Measurements from ENCODE around the gene COMMD1.

Gene COMMD1

DNA sequence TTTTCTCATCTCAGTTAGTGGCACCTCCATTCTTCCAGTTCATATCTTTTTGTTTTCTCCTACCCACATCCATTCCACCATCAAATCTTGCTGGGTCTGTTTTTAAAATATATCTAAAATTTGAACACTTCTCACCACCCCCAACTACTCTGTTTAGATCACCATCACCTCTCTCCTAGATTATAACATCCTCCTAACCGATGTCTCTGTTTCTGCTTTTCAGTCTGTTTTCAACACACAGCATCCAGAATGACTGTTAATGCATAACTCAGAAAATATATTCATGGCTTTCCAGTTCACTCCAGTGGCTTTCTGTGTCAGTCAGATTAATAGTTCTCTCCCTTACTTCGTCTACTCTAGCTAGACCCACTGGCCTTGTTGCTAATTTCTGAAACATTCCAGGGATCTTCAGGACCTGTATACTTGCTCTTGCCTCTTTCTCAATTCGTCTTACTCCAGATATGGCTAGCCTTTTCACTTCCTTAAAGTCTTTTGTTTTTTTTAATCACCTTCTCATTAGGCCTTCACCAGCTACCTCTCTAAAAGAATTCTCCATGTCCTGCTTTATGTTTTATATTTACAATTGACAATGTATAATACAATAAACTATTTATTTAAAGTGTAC is 105.3 kb downstream of the COMMD1 start:
- no peak overlapping the region for H3K4me3 ChIP-seq (ENCODE audit: low read depth, low read length)
- TF ChIP-seq, protein P1, sequence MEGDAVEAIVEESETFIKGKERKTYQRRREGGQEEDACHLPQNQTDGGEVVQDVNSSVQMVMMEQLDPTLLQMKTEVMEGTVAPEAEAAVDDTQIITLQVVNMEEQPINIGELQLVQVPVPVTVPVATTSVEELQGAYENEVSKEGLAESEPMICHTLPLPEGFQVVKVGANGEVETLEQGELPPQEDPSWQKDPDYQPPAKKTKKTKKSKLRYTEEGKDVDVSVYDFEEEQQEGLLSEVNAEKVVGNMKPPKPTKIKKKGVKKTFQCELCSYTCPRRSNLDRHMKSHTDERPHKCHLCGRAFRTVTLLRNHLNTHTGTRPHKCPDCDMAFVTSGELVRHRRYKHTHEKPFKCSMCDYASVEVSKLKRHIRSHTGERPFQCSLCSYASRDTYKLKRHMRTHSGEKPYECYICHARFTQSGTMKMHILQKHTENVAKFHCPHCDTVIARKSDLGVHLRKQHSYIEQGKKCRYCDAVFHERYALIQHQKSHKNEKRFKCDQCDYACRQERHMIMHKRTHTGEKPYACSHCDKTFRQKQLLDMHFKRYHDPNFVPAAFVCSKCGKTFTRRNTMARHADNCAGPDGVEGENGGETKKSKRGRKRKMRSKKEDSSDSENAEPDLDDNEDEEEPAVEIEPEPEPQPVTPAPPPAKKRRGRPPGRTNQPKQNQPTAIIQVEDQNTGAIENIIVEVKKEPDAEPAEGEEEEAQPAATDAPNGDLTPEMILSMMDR (IDR thresholded peaks at IDR 0.05; ENCODE audit: low read depth, low read length), result no peak

- TF ChIP-seq, protein P1 (IDR thresholded peaks at IDR 0.05; ENCODE audit: low read depth, low read length), result no peak
- no peak overlapping the region for H3K4me3 ChIP-seq (ENCODE audit: low read depth, low read length)
These were observed 108.2 kb downstream of the COMMD1 start for GRCh38 chr2:62013641-62014040.

DNA sequence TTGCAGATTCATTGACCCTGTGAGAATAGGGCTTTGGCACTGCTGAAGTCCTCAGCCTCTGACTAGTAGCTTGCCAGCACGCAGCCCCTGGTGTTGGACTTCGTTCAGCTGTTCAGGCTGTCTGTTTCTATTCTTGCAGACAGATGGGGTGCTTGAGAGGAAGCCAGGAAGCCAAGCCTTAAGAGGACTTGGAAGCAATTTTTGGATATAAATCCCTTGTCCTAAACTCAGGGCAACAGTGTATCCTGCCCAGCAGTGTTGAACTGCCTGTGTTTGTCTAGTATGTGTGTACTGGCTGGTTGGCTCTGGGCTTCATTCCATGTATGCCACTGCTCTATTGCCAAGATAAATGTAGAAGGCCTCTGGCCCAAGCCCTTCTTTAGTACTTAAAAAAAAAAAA is 108.6 kb downstream of the COMMD1 start:
- TF ChIP-seq, protein P1 (IDR thresholded peaks at IDR 0.05; ENCODE audit: low read depth, low read length), result no peak
- no peak overlapping the region for H3K4me3 ChIP-seq (ENCODE audit: low read depth, low read length)

- TF ChIP-seq, protein P1 (IDR thresholded peaks at IDR 0.05; ENCODE audit: low read depth, low read length), result no peak
- no peak overlapping the region for H3K4me3 ChIP-seq (ENCODE audit: low read depth, low read length)
These were observed 111.5 kb downstream of the COMMD1 start for GRCh38 chr2:62016957-62017356.

DNA sequence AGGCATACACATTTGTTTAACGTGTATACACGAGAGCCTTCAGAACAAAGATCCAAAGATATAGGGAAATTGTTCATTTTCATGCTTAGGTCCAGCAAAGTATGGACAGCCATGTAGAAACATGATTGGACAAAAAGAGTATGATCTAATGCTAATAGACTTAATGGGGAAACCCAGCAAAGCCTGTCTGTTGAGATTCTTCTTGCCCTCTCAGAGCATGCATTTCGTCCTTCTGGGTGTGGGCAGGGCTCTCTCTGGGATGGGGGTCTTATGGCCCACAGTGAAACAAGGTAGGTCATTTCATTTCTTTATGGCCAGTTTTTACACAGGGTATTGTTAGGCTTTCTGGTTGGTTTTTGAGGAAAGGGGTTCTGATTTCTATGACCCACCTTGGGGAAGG is 124.4 kb downstream of the COMMD1 start:
- TF ChIP-seq, protein P1 (IDR thresholded peaks at IDR 0.05; ENCODE audit: low read depth, low read length), result no peak

DNA sequence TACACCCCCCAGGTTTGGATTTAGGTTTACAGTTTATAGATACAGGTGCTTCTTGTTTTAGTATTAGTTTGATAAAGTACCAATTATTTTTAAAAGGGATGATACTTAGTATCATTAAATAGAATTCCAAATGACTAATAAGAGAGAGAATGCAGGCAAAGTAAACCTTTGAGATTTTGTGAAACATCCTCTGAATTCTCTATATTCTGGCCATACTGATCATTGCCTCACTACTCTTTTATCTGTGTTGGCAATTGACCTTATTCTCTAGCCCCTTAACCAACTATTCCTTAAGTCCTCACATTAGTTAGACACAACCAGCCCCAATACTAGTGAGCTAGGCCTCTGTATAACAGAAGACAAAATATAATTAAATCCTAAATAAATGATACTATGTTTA is 125.4 kb downstream of the COMMD1 start:
- H3K4me3 ChIP-seq (ENCODE audit: low read depth, low read length), result no peak overlapping the region
- TF ChIP-seq, protein P1 (IDR thresholded peaks at IDR 0.05; ENCODE audit: low read depth, low read length), result no peak

More for the DNA sequence above, 124.4 kb downstream of the COMMD1 start:
- H3K4me3 ChIP-seq (ENCODE audit: low read depth, low read length), result no peak overlapping the region

DNA sequence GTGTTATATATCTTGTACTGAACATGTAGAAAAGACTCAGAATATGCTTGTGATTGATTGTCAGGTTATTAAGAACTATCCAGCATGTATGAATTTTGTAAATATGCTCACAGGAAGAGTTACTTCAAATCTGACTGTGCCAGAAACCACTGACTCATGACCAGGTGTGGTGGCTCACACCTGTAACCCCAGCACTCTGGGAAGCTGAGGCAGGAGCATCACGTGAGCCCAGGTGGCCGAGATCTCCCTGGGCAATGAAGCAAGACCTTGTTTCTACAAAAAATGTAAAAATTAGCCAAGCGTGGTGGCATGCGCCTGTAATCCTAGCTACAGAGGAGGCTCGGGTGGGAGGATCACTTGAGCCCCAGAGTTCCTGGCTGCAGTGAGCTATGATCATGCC is 126.6 kb downstream of the COMMD1 start:
- TF ChIP-seq, protein P1 (IDR thresholded peaks at IDR 0.05; ENCODE audit: low read depth, low read length), result no peak
- H3K4me3 ChIP-seq (ENCODE audit: low read depth, low read length), result no peak overlapping the region
